ENCODE measurements around the gene ZNF117.
"Not testable (repeated sequence)": the region's sequence is repeated elsewhere in the genome, so short reads cannot be mapped to it uniquely, and the experiment has no call there.

Gene ZNF117

DNA sequence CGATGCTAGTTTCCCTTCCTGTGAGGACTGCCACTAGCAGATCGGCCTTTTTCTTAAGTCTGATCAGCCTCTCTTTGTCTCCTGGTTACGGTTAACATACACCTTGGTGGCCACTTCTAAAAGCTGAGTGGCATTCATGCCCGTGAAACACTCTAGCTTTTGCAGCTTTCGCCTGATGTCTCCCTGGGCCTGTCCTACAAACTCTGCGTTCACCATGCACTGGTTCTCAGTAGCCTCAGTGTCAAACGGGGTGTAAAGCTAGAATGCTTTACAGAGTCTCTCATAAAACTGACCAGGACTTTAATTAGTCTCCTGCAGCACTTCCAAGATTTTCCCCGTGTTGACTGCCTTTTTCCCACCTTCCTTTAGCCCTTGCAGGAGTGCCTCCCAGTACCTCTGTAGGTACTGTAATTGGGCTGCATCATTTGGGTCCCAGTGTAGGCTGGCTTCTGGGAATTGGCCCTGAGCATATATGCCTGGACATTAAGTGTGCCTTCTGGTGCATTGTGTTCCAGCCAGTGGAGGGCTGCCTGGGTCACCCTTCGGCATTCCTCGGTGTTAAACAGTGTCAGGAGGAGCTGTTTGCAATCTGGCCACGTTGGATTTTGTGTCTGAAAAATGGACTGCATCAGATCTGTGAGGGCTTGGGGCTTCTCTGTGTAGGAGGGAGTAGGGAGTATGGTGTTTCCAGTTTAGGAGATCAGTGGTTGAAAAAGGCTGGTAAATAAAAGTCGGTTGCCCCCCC lies 6.5 kb upstream of the ZNF117 start:
- DNase-seq (ENCODE audit: insufficient read length, low spot score) (no peak), FAIRE-seq (no peak)

DNA sequence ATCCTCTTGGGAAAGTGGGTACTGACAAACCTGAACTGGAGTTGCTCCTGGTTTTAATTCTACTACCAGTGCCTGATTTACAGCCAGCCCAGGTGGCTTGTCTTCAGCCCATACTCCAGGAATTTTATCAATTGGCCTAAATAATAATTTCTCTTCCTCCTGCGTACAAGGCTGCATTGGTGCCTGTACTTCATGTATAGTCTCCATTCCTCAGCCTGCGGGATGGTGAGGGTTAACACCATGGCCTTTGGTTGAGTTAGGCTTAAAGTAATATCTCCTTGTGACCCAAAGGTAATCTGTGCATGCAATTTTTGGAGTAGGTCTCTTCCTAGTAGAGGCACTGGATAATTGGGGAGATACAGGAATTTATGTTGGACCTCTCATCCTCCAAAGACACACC lies 5.5 kb upstream of the ZNF117 start:
- FAIRE-seq (no peak), DNase-seq (ENCODE audit: insufficient read length, low spot score) (no peak)

DNA sequence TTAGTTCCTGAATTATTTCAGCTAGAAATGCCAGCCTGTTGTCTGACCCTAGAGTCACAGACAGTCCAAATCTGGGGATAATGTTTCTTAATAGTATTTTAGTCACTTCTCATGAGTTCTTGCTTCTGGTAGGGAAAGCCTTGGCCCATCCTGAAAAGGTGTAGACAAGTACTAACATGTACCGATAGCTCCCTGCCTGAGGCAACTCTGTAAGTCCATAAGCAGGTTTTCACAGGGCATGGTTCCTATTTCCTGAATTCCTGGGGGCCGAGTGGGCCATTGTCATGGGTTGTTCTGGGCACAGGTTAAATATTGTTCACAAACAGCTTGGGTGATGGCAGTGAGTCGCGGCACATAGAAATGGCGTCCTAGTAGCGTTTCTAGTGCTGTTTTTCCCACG lies 3.1 kb upstream of the ZNF117 start:
- FAIRE-seq (no peak), DNase-seq (ENCODE audit: insufficient read length, low spot score) (no peak)

DNA sequence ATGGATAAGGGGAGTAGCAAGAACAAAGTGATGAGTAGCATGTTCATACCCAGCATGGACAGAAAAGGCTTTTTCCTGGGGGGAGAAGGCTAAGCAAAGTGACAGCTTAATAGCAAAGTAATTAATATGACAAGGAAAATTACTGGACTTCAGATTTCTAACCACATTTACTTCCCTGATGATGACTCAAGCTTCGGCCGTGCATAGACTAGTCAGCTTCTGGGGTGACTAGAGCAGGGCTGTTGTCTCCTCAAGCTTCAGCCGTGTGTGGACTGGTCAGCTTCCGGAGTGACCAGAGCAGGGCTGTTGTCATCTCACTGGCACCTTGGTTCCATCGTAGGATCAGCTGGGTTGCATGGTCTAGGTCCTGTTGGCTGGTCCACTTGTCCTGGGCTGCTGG lies 2.1 kb upstream of the ZNF117 start:
- FAIRE-seq (no peak), DNase-seq (ENCODE audit: insufficient read length, low spot score) (no peak)

DNA sequence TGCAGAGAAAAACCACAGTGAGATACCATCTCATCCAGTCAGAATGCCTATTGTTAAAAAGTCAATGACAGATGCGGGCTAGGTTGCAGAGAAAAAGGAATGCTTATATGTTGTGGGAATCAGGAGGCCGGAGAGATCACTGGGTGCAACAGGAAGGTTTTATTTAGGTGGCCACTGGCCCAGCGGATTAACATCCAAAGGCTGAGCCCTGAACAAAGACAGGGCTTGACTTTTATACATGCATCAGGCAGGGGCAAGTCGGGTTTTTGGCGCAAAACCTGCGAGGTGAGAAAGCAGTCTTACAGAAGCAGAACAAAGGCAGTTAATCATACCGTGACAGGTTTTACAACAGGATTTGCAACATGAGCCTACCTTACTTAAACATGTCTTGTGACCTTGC lies 620 bp downstream of the ZNF117 start:
- no peak for FAIRE-seq
- no peak for DNase-seq (ENCODE audit: insufficient read length, low spot score)

DNA sequence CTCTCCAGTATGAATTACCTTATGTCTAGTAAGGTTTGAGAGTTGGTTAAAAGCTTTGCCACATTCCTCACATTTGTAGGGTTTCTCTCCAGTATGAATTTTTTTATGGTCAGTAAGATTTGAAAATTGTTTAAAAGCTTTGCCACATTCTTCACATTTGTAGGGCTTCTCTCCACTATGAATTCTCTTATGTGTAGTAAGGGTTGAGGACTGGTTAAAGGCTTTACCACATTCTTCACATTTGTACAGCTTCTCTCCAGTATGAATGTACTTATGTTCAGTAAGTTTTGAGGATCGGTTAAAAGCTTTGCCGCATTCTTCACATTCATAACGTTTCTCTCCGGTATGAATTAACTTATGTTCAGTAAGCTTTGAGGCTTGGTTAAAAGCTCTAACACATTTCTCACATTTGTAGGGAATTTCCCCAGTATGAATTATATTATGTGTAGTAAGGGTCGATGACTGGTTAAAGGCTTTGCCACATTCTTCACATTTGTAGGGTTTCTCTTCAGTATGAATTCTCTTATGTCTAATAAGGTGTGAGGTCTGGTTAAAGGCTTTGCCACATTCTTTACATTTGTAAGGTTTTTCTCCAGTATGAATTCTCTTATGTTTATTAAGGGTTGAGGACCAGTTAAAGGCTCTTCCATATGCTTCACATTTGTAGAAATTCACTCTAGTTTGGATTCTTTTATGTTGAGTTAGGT lies 12.2 kb downstream of the ZNF117 start:
- DNase-seq (ENCODE audit: insufficient read length, low spot score) (no peak), FAIRE-seq (no peak)

DNA sequence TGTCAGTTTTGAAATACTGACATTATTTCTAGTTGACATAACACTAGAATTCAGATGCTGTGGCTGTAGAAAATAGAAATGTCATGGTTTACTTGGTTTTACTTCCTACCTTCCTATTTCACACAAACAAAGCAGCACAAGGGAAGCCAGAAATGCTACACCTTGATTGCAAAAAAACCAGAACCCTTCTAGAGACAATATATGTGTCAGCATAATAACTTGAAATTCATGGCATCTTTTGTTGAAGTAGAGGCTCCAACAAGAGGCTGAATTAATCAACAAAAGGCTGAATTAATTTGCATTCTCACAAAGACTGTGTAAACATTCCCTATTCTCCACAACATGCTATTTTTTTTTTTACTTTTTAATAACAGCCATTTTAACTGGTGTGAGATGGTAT lies 25.2 kb downstream of the ZNF117 start:
- no peak for FAIRE-seq
- no peak for DNase-seq (ENCODE audit: insufficient read length, low spot score)

DNA sequence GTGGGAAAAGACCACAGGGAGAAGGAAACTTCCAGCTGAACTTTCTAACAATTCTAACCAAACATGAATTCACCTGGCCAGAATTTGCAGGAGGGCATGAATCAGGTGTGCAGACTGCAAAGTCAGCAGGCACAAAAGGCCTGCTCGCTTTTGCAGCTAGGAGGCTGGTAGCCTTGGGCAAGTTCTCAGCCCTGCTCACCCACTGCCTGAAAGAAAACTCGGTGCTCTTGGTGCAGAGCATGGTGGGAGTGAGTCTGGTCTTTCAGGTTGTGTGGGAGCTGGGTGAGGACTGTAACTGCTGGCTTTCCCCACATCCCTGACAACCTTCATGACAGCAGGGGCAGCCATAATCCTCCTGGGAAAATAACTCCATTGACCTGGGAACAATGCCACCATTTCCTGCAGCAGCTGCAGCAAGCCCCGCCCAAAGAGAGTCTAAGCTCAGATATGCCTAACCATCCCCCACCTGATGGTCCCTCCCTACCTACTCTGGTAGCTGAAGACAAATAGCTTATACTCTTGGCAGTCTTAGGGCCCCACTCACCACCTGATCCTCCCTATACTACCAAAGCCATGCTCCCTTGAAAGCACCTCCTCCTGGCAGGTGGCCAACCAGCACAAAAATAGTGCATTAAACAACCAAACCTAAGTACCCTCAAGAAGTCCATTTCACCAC lies 31.6 kb downstream of the ZNF117 start:
- FAIRE-seq (no peak), DNase-seq (ENCODE audit: insufficient read length, low spot score) (no peak)

DNA sequence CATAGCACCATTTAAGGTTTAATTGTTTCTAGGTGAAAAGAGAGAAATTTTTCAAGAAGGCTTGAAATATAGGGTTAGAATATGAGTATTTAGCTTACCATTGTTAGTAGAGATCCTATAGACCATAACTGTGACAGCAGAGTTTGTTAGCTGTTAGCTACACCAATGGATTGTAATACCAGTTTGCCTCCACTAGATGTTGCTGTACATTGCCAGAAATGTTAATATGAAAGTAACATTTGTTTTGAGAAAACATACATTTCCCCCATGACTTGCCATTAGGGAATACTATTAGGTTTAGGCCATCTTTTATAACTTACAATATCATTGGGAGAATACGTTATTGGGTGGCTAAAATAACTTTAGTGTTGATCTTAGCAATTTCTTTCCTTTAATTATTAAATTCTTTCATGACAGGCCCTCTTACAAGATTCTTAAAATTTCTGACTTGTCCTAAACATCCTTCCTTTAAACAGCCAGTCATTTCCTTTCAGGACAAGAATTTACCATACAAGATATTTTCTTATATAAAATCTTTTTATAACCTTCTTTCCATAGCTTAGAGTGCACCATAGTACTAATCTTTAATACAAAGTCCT lies 39.5 kb downstream of the ZNF117 start:
- no peak for FAIRE-seq

DNA sequence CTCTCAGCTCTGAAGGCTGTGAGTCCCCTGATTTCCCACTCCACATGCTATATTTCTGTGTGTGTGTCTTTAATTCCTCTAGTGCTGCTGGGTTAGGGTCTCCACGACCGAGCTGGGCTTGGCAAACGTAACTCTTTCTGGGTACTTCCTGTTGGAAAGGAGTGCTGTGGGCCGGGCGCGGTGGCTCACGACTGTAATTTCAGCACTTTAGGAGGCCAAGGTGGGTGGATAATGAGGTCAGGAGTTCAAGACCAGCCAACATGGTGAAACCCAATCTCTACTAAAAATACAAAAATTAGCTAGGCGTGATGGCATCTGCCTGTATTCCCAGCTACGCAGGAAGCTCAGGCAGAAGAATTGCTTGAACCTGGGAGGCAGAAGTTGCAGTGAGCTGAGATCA lies 40.2 kb downstream of the ZNF117 start:
- FAIRE-seq; DNase-seq (ENCODE audit: insufficient read length, low spot score): not testable (repeated sequence)

More for the DNA sequence above, 39.5 kb downstream of the ZNF117 start:
- DNase-seq (ENCODE audit: insufficient read length, low spot score) = peak; percentile 34

DNA sequence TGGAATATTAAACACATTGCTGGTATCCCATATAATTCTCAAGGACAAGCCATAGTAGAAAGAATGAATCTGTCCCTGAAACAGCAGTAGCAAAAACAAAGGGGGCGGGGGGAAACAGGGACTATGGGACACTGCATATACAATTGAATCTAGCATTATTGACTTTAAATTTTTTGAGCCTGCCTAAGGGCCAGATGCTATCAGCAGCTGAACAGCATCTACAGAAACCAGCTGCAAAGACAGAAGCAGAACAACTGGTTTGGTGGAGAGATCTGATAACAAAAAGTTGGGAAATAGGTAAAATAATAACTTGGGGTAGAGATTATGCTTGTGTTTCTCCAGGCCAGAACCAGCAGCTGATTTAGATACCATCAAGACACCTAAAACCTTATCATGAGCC lies 42.1 kb downstream of the ZNF117 start:
- not testable (repeated sequence) for FAIRE-seq; DNase-seq (ENCODE audit: insufficient read length, low spot score)

DNA sequence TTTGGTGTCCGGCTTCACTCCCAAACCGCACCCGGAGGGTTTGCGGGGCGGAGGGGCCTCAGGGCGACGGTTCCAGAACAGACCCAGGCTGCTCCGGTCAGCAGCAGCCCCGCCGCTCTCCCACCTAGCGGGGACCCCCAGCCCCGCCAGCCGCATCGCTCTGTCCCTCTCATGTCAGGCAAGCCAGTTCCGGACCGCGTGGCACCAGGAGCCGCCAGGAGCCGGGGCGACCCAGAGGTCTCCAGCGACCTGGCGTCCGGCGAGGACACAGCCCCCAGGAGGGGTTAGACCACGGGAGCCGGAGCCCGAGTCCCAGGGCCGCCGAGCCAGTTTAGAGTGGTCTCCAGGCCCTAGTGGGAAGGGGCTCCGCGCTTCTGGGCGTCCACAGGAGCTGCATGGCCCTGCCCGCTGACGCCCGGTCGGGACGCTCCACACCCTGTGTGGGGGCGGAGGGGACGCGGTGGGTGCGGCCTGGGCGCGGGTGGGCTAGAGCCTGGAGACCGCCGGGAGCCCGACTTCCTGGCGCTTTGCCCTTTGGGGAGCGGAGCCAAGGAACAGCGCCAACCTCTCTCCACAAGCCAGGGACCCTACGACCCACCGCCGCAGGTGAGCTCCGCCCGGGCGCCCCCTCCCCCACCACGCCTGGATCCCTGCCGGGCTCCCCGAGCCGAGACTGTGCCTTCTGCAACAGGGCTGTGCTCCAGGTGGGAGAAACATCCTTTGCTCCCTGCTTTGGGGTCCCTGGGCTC lies 43.4 kb downstream of the ZNF117 start:
- DNase-seq (ENCODE audit: insufficient read length, low spot score) (no peak), FAIRE-seq (no peak)

DNA sequence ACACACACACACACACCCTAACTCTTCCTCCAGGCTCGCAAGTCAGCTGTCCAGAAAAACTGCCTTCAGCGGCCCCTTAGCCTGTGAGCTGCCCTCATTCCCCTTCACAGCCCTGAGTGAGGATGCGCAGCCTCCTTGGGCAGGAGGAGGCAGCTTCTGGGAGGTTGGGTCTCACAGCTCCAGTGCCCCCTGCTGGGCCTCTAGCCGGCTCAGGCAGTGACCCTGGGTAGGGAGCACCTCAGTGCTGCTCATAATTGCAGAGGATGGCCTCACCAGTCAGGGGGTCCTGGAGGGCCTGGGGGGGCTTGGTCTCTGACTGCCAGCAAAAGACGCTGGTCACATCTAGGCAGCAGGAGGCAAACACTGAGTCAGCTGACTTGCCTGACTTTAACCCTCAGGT lies 44.1 kb downstream of the ZNF117 start:
- DNase-seq (ENCODE audit: insufficient read length, low spot score) (no peak), FAIRE-seq (no peak)

DNA sequence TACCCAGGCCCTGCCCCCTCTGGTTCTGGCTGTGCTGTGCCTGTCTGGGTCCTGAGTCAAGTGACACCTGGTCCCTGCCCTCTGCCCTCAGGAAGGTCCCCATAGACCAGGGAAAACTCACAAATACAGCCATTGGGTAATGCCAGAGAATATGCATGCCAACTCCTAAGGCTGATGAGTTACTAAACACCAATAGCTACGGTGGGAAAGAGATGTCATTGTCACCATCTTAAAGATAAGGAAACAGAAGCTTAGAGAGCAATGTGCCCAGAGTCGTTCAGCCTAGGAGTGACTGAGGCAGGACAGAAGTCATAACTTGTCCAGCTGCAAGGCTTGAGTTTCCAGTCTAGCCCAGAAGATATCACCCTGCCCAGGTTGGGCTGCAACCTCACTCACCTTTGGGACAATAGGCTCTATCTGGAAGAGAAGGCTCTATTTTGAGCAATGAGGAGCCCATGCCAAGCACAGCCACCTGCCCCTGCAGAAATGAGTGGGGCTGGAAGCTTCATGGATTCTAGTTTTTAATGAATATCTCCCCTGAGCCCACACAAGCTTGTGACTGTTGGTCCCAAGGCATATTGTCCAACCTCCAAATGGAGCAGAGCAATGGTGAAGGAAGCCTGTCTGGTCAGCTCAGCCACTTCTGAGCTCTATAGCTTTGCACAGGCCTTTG lies 45.2 kb downstream of the ZNF117 start:
- FAIRE-seq = no peak
- no peak for DNase-seq (ENCODE audit: insufficient read length, low spot score)

DNA sequence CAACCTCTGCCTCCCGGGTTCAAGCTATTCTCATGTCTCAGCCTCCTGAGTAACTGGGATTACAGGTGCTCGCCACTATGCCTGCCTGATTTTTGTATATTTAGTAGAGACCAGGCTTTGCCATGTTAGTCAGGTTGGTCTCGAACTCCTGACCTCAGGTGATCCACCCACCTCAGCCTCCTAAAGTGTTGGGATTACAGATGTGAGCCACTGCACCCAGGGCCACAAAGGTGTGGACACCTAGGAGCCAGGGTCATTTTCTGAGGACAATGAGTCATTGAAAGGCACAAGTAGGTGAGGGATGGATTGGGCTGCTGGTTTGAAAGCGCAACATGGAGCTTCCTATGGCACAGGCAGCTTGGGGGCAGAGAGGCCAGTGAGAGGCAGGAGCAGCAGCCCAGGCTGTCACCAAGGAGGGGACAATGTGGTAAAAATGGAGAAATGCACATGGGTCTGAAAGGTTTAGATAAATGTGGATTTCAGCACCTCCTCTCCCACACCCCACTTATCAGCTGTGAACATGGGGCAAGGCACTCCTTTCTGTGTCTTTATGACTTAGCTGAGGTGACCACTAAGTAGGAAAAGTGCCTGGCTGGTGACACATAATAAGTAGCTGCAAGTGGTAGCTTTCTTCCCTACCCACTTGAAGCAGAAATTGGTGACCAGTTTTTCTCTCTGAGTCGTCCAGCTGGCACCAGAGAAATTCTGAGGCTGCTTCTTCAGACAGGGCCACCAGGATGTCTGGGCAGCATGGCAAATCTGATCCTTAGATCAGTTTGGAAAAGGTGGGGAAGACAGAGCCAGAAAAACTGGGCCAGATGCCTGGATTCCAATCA lies 46.0 kb downstream of the ZNF117 start:
- not testable (repeated sequence) for DNase-seq (ENCODE audit: insufficient read length, low spot score); FAIRE-seq

DNA sequence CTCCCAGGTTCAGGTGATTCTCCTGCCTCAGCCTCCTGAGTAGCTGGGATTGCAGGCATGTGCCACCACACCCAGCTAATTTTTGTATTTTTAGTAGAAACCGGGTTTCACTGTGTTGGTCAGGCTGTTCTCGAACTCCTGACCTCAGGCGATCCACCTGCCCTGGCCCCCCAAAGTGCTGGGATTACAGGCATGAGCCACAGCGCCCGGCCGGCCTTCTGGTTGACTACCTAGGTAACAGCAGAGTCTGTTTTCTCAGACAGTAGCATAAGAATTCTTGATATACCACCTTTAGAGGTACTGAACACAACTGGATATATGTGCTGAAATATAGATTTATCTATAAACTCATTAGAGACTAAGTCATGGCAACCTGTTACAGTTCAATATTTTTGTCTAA lies 50.8 kb downstream of the ZNF117 start:
- not testable (repeated sequence) for FAIRE-seq; DNase-seq (ENCODE audit: insufficient read length, low spot score)

DNA sequence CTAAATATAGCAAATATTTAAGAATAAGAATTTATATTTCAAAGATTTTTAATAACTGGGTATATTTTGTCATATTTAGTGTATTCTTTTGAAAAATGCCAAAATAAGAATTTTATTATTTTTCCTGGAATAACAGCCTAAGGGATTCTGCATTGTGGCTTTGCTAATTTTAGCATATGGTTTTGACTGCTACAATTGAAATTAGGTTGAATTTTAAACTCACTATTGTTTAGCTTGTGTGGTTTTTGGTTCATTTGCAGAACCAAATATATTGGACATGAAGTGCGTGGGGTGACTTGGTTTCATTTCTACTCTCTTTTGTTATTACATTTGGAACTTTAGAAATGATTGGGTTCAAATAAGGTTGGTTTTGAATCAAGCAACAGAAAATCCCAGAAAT lies 52.3 kb downstream of the ZNF117 start:
- FAIRE-seq = no peak
- no peak for DNase-seq (ENCODE audit: insufficient read length, low spot score)

DNA sequence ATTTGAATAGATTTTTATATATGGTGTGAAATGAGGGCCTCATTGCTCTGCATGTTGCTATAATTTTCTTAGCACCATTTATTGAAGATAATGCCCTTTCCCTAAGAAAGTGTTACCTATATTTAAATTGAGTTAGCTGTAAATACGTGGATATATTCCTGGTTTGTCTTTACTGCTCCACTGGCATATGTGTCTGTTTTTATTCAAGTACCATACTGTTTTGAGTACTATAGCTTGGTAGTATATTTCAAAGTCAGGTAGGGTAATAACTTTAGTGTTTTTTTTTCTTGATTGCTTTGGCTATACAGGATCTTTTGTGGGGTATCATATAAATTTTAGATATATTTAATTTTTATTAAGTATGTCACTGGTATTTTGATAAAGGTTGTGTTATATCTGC lies 56.4 kb downstream of the ZNF117 start:
- FAIRE-seq (no peak), DNase-seq (ENCODE audit: insufficient read length, low spot score) (no peak)

Data from HTR-8/SVneo (cell line).